Vagina (tissue), 2 donors: Measurements from ENCODE around the gene ADAP2.

ENCODE experiments used
- POLR2A ChIP-seq, 2 donors: fragments of 450-650 bp; IDR thresholded peaks; one replicate each; pipeline ENCODE4 v1.6.1; 2017; ENCODE audit warnings: antibody characterized with exemption in 2 of 2, mild to moderate bottlenecking in 2 of 2, moderate library complexity in 2 of 2
- TF ChIP-seq, protein P1 (sequence below), 3 experiments: fragments of 450-650 bp in 2 of 3; fragments of 200-600 bp in 1 of 3; sonication (generic) in 1 of 3; IDR thresholded peaks; one replicate each; pipeline ENCODE4 v1.5.1; 2017 to 2019; ENCODE audit warnings: antibody characterized with exemption in 3 of 3, mild to moderate bottlenecking in 2 of 3, moderate library complexity in 2 of 3

DNA sequence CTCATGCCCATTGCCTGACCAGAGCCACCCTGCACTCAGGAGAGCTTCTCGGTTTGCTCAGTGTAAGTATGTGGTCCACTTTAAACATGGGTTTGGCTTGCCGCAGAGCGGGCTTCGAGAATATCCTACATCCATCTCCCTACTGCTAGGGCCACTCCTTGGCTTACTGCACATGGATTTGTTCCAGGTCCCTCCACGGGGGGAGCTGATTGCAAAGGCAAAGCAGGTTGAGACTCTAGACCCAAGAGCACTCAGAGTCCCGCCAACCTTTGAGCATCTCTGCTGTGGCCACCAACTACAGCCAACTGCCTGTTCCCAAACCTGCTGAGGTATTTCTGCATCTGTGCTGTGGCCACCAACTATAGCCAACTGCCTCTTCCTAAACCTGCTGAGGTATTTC lies 75.5 kb downstream of the ADAP2 start:
- TF ChIP-seq, protein P1, sequence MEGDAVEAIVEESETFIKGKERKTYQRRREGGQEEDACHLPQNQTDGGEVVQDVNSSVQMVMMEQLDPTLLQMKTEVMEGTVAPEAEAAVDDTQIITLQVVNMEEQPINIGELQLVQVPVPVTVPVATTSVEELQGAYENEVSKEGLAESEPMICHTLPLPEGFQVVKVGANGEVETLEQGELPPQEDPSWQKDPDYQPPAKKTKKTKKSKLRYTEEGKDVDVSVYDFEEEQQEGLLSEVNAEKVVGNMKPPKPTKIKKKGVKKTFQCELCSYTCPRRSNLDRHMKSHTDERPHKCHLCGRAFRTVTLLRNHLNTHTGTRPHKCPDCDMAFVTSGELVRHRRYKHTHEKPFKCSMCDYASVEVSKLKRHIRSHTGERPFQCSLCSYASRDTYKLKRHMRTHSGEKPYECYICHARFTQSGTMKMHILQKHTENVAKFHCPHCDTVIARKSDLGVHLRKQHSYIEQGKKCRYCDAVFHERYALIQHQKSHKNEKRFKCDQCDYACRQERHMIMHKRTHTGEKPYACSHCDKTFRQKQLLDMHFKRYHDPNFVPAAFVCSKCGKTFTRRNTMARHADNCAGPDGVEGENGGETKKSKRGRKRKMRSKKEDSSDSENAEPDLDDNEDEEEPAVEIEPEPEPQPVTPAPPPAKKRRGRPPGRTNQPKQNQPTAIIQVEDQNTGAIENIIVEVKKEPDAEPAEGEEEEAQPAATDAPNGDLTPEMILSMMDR (IDR thresholded peaks at IDR 0.05): no peak
- no peak for TF ChIP-seq POLR2A (IDR thresholded peaks at IDR 0.05)
